ENCODE results near the gene UST.

DNA sequence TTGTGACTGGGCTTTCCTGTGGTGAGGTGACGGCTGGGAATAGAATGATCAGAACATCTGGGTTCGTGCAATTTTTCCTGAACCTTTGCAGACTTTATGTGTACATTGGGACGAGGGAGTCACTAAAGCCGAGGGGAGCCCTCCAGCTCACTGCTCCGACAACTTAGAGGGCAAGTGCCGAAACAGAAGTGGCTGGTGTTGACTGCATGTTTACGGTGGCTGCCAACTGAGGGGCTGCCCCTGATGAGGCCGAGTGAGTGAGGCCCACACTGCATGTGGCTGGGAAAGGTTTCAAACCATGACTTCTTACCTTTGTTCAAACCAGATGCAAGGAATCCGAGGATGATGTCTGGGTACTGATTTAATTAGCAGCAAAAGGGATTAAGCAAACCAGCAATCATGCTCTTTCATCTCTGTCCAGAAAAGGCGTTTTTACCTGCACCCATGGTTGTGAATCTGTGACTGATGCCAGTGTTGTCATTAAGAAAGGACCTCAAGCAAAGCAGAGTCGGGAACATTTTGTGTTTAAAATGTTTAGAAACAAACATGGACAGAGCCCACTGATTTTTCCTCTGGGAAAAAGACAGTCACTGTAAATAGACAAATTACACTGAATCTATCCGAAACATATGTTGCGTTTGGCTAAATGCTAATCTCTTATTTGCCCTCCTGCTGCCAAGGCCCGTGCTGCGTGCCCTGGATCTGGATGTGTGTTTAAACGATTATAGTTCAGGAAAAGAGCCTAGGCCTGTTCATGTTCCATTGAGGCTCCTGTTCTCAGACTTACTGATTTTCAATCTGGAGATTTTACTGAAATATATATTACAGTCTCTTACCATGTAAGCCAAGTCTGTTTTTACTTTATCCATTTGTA lies 105.1 kb downstream of the UST start:
- TF ChIP-seq, protein P1, sequence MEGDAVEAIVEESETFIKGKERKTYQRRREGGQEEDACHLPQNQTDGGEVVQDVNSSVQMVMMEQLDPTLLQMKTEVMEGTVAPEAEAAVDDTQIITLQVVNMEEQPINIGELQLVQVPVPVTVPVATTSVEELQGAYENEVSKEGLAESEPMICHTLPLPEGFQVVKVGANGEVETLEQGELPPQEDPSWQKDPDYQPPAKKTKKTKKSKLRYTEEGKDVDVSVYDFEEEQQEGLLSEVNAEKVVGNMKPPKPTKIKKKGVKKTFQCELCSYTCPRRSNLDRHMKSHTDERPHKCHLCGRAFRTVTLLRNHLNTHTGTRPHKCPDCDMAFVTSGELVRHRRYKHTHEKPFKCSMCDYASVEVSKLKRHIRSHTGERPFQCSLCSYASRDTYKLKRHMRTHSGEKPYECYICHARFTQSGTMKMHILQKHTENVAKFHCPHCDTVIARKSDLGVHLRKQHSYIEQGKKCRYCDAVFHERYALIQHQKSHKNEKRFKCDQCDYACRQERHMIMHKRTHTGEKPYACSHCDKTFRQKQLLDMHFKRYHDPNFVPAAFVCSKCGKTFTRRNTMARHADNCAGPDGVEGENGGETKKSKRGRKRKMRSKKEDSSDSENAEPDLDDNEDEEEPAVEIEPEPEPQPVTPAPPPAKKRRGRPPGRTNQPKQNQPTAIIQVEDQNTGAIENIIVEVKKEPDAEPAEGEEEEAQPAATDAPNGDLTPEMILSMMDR (IDR thresholded peaks at IDR 0.05; ENCODE audit: insufficient read depth, low read length, poor library complexity, severe bottlenecking) = no peak
- TF ChIP-seq EZH2phosphoT487 (conservative IDR thresholded peaks at IDR 0.05; ENCODE audit: low read length) = no peak

Data from SU-DHL-6 (cell line).